K562 (cell line): ENCODE data around the gene SH3BP4. TPM values are rescaled to one million over a fixed set of nuclear protein-coding genes. Genes with fewer than 3 reads are reported as not detected.

ENCODE experiments used
- ATAC-seq: fragments of 200-7000 bp; cut with Tn5 transposase; 3 replicates; pipeline ENCODE4 v1.9.1; 2020; ENCODE audit warnings: moderate library complexity
- BruUV-seq: library from RNA; stranded (reverse); fragments of 400-500 nt; replicated peaks from 2 replicates; lab custom pipeline; 2021; lab: Mats Ljungman, UMichigan
- CTCF ChIA-PET: fragments of 300-600 bp; formaldehyde crosslinking; extraction: SDS; loops from one replicate; lab custom pipeline; 2021; ENCODE audit warnings: low intra/inter-chr PET ratio; lab: Yijun Ruan, JAX
- POLR2A ChIA-PET: fragments of 300-600, 350-650 bp; sonication (Branson Sonifier 250); formaldehyde crosslinking; extraction: SDS; loops from one replicate; lab custom pipeline; 2021; ENCODE audit warnings: antibody characterized with exemption, inconsistent platforms; lab: Yijun Ruan, JAX
- DNase-seq, 4 experiments: peaks; one replicate each; pipeline versions ENCODE4 v3.0.0 to v3.0.0-alpha.2; 2011 to 2018; ENCODE audit warnings: low spot score in 3 of 4, mixed read lengths in 3 of 4; ENCODE audit errors: extremely low read depth in 1 of 4
- FAIRE-seq: peaks from 2 replicates; lab custom pipeline; 2011; peaks lifted over from hg19 to GRCh38; lab: Jason Lieb, UNC
- H2AFZ ChIP-seq: 2 replicates; pipeline ENCODE4 v1.6.0; 2011; ENCODE audit warnings: low read depth, low read length, control low read depth, inconsistent platforms
- H3K27ac ChIP-seq: fragments of 200-600 bp; 3 replicates; pipeline ENCODE4 v1.8.0; 2011; ENCODE audit warnings: low read depth, mild to moderate bottlenecking, control low read depth, inconsistent platforms, low read length, moderate library complexity, mixed read lengths; ENCODE audit errors: extremely low read depth
- H3K27me3 ChIP-seq, 2 experiments: fragments of 300-600 bp in 1 of 2; 2 replicates in 1 of 2; 3 replicates in 1 of 2; pipeline versions ENCODE4 v1.6.0 to v1.8.0; 2011; ENCODE audit warnings: inconsistent platforms in 2 of 2, low read length in 2 of 2, mild to moderate bottlenecking in 1 of 2, mixed read lengths in 1 of 2, moderate library complexity in 1 of 2; ENCODE audit not compliant: control insufficient read depth in 2 of 2, insufficient read depth in 2 of 2
- H3K36me3 ChIP-seq: fragments of 300-600 bp; 3 replicates; pipeline ENCODE4 v1.8.0; 2011; ENCODE audit warnings: mild to moderate bottlenecking, low read length, inconsistent platforms; ENCODE audit not compliant: control insufficient read depth, insufficient read depth
- H3K4me1 ChIP-seq, 2 experiments: fragments of 200-600 bp in 1 of 2; replicated peaks in 1 of 2; 2 replicates in 1 of 2; 3 replicates in 1 of 2; pipeline versions ENCODE4 v1.5.1 to v1.8.0; 2011; ENCODE audit warnings: inconsistent platforms in 2 of 2, low read length in 2 of 2, mild to moderate bottlenecking in 1 of 2, mixed read lengths in 1 of 2, moderate library complexity in 1 of 2; ENCODE audit not compliant: control insufficient read depth in 2 of 2, insufficient read depth in 2 of 2
- H3K4me2 ChIP-seq: 2 replicates; pipeline ENCODE4 v1.6.1; 2011; ENCODE audit warnings: low read length, control low read depth, inconsistent platforms, mixed read lengths; ENCODE audit not compliant: insufficient read depth
- H3K4me3 ChIP-seq: fragments of 200-600 bp; sonication (generic), shearing (Covaris generic); 2 replicates; pipeline ENCODE4 v1.5.1; 2016; ENCODE audit warnings: control low read depth, inconsistent platforms
- H3K79me2 ChIP-seq: fragments of 200-600 bp; 3 replicates; pipeline ENCODE4 v1.8.0; 2011; ENCODE audit warnings: low read length, inconsistent platforms; ENCODE audit not compliant: control insufficient read depth, insufficient read depth
- H3K9ac ChIP-seq, 2 experiments: 2 replicates each; pipeline versions ENCODE4 v1.6.0 to v1.6.1; 2011; ENCODE audit warnings: low read depth in 2 of 2, low read length in 2 of 2, control low read depth in 1 of 2, inconsistent platforms in 1 of 2, mild to moderate bottlenecking in 1 of 2, mixed read lengths in 1 of 2; ENCODE audit not compliant: insufficient read depth in 1 of 2
- H3K9me1 ChIP-seq: one replicate; pipeline ENCODE4 v1.6.0; 2011; ENCODE audit warnings: inconsistent platforms, mild to moderate bottlenecking, low read length, moderate library complexity; ENCODE audit not compliant: control insufficient read depth, insufficient read depth
- H3K9me3 ChIP-seq: replicated peaks from 2 replicates; pipeline ENCODE4 v1.5.1; 2011; ENCODE audit warnings: low read depth, low read length, inconsistent platforms; ENCODE audit not compliant: control insufficient read depth, insufficient read depth
- H4K20me1 ChIP-seq: replicated peaks from 2 replicates; pipeline ENCODE4 v1.6.1; 2011; ENCODE audit warnings: low read length, inconsistent platforms, mixed read lengths; ENCODE audit not compliant: control insufficient read depth, insufficient read depth
- CBX8 ChIP-seq: fragments of 200-600 bp; sonication (generic); IDR thresholded peaks from 2 replicates; pipeline ENCODE4 v1.6.1; 2012; ENCODE audit warnings: borderline replicate concordance, mixed run types, low read depth, mild to moderate bottlenecking, moderate library complexity, mixed read lengths, low read length, control low read depth, inconsistent platforms; ENCODE audit not compliant: poor library complexity, severe bottlenecking; ENCODE audit errors: extremely low read depth
- HDAC2 ChIP-seq: fragments of 450-650 bp; IDR thresholded peaks from 2 replicates; pipeline ENCODE4 v1.6.1; 2016; ENCODE audit warnings: mild to moderate bottlenecking
- JUNB ChIP-seq: fragments of 450-650 bp; formaldehyde crosslinking; conservative IDR thresholded peaks from 2 replicates; pipeline ENCODE4 v1.4.0; 2020; ENCODE audit warnings: mild to moderate bottlenecking
- MNT ChIP-seq, 2 experiments: fragments of 450-650 bp; conservative IDR thresholded peaks; 2 replicates each; pipeline ENCODE4 v1.6.1; 2017; ENCODE audit warnings: mild to moderate bottlenecking in 2 of 2, moderate library complexity in 2 of 2
- NR2C2 ChIP-seq, 2 experiments: fragments of 200-800 bp in 1 of 2; sonication (Bioruptor generic) in 1 of 2; sonication (generic) in 1 of 2; formaldehyde crosslinking in 1 of 2; IDR thresholded peaks; 2 replicates each; pipeline versions ENCODE4 v1.6.1 to v1.8.0; 2016 to 2022; ENCODE audit warnings: mild to moderate bottlenecking in 1 of 2, missing compliant biosample characterization in 1 of 2, missing genetic modification characterization in 1 of 2, missing genetic modification reagents in 1 of 2
- SAP30 ChIP-seq: fragments of 200-600 bp; sonication (generic); IDR thresholded peaks from 2 replicates; pipeline ENCODE4 v1.6.1; 2012; ENCODE audit warnings: borderline replicate concordance, low read depth, mild to moderate bottlenecking, moderate library complexity, low read length, control low read depth, inconsistent platforms; ENCODE audit not compliant: insufficient read depth, poor library complexity, severe bottlenecking
- SLC30A9 ChIP-seq: fragments of 250-450 bp; sonication (Bioruptor Pico); IDR thresholded peaks from 2 replicates; pipeline ENCODE4 v1.8.0; 2022; ENCODE audit warnings: mild to moderate bottlenecking, moderate library complexity
- SRSF9 ChIP-seq: fragments of 200-400 bp; formaldehyde crosslinking; IDR thresholded peaks from 2 replicates; pipeline ENCODE4 v1.6.1; 2017; ENCODE audit warnings: low read depth, low read length, borderline replicate concordance
- TEAD2 ChIP-seq: fragments of 450-650 bp; IDR thresholded peaks from 2 replicates; pipeline ENCODE4 v1.6.1; 2016; ENCODE audit warnings: missing genetic modification characterization, control low read depth, missing compliant biosample characterization
- TFAP4 ChIP-seq: sonication (generic); formaldehyde crosslinking; IDR thresholded peaks from 2 replicates; pipeline ENCODE4 v1.8.0; 2022; ENCODE audit warnings: missing genetic modification reagents, mild to moderate bottlenecking, moderate library complexity, borderline replicate concordance
- THAP7 ChIP-seq: fragments of 250-450 bp; sonication (Bioruptor Pico); IDR thresholded peaks from 2 replicates; pipeline ENCODE4 v1.5.0; 2021
- THRA ChIP-seq: fragments of 450-650 bp; IDR thresholded peaks from 2 replicates; pipeline ENCODE4 v1.6.1; 2017; ENCODE audit warnings: mild to moderate bottlenecking, moderate library complexity
- TRIM24 ChIP-seq, 2 experiments: fragments of 450-650 bp; IDR thresholded peaks; 2 replicates each; pipeline ENCODE4 v1.6.1; 2016
- WGBS: fragments of 100-300 bp; shearing (Covaris generic); methylation state at CpG from one replicate; pipeline ENCODE4 v1.1.6; 2016; ENCODE audit warnings: low coverage, mixed read lengths; ENCODE audit not compliant: insufficient coverage; ENCODE audit errors: missing lambda C conversion rate; 5-methylcytosine and 5-hydroxymethylcytosine counted together
- in situ Hi-C: fragments of 300-500 bp; cut with MboI; formaldehyde crosslinking; loops from 4 replicates; pipeline ENCODE4 v1.15.0; 2018; ENCODE audit warnings: inconsistent platforms, mixed read lengths
- intact Hi-C: fragments of 100-400 bp; cut with micrococcal nuclease; formaldehyde crosslinking; loops from 2 replicates; pipeline ENCODE4 v1.14.2; 2022
- polyA plus RNA-seq, 8 experiments: library from polyadenylated mRNA; depleted of rRNA in 4 of 8; stranded (reverse) in 5 of 8; unstranded in 3 of 8; fragments of >200 nt; fragmentation: Nextera tagmentation in 2 of 8; fragmentation: Illumina TruSeq in 1 of 8; extraction: Ambion mirVana in 2 of 8; extraction: Trizol in 1 of 8; gene quantifications; 2 replicates each; pipeline versions ENCODE4 v1.2.1 to v1.2.3, GENCODE V29; 2011 to 2014; ENCODE audit warnings: inconsistent platforms in 1 of 8, missing spikeins in 1 of 8
- total RNA-seq, 7 experiments: library from RNA; depleted of rRNA in 6 of 7; stranded (reverse); fragments of >200 nt in 6 of 7; fragmentation: Illumina TruSeq in 2 of 7; extraction: Trizol in 2 of 7; gene quantifications; 2 replicates each; pipeline versions ENCODE4 v1.2.1 to v1.2.3, GENCODE V29; 2011 to 2021; ENCODE audit warnings: low replicate concordance in 1 of 7
- TF ChIP-seq, protein P1 (sequence below): sonication (generic); formaldehyde crosslinking; IDR thresholded peaks from 2 replicates; pipeline ENCODE4 v1.8.1; 2023; ENCODE audit warnings: mild to moderate bottlenecking, missing genetic modification reagents

SH3BP4 gene
- total and polyA plus RNA-seq, 9 of the 15 experiments (the other 6 are each of a cell fraction or from before 2014, with no cell fraction given), result 0.03 to 0.28 (median 0.27) TPM; not detected in 6

DNA sequence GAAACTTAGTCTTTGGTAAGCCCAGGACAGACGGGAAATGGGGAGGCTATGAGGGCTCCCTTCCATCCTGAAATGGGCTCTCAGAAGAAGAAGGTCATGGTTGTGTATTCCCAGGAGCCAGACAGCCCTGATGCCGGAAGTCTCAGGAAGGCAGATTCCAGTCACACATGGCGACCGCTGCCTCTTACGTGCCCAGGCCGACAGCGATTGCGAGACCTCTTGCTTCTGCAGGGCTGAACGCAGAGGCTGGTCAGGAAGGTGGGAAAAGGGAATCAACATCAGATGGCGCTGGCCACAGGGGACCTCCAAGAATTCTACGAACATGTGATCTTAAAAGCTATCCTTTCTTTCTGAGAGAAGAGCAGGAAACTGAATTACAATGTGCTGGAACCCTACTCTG, 22.8 kb upstream of the SH3BP4 start:
- H3K4me3 ChIP-seq, result no peak overlapping the region
- intact Hi-C loops, result no loop called here
- in situ Hi-C loops, result no loop called here
- H3K9me1 ChIP-seq, result no peaks in the 10 kb centered on the region
- H3K9ac ChIP-seq, result no peak overlapping the region
- no peak for ATAC-seq
- peaks cover 0 to 16% of the 10 kb centered on the region in 2 experiments; a peak in 2 of 5 replicates for H3K27me3 ChIP-seq
- POLR2A ChIA-PET, result interaction anchor here (0.6 kb wide), 1 partner anchor 127 kb away, joined by 3 read pairs; no protein-coding TSS in a partner anchor
- CTCF ChIA-PET, result no interaction called here
- H3K4me2 ChIP-seq, result no peak overlapping the region
- no peaks in the 10 kb centered on the region for H3K79me2 ChIP-seq
- WGBS, result 1% methylated on average over 10 of the region's 11 CpGs
- no peaks in the 10 kb centered on the region for H3K9me3 ChIP-seq
- TF ChIP-seq NR2C2 (CRISPR knock-in tag; IDR thresholded peaks at IDR 0.05), result no peak
- TF ChIP-seq NR2C2 (tag; IDR thresholded peaks at IDR 0.05), result no peak
- TF ChIP-seq THRA, result no peak
- no peak for TF ChIP-seq SRSF9
- TF ChIP-seq SLC30A9, result no peak
- no peak for TF ChIP-seq TEAD2
- no peak for TF ChIP-seq HDAC2
- no peak for TF ChIP-seq SAP30
- TF ChIP-seq MNT (conservative IDR thresholded peaks at IDR 0.05), result no peak
- no peak for TF ChIP-seq TFAP4
- TF ChIP-seq JUNB (CRISPR knock-in tag), result no peak
- TF ChIP-seq, protein P1, sequence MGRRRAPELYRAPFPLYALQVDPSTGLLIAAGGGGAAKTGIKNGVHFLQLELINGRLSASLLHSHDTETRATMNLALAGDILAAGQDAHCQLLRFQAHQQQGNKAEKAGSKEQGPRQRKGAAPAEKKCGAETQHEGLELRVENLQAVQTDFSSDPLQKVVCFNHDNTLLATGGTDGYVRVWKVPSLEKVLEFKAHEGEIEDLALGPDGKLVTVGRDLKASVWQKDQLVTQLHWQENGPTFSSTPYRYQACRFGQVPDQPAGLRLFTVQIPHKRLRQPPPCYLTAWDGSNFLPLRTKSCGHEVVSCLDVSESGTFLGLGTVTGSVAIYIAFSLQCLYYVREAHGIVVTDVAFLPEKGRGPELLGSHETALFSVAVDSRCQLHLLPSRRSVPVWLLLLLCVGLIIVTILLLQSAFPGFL (CRISPR knock-in tag), result no peak
- no peak for TF ChIP-seq CBX8
- TF ChIP-seq THAP7, result no peak
- TF ChIP-seq TRIM24 (IDR thresholded peaks at IDR 0.05), result no peak
- no peaks in the 10 kb centered on the region for H3K4me1 ChIP-seq
- H3K36me3 ChIP-seq, result no peaks in the 10 kb centered on the region
- no peak for FAIRE-seq
- H4K20me1 ChIP-seq, result no peaks in the 10 kb centered on the region
- DNase-seq, result no peak
- BruUV-seq, result no TSS peak
- H3K27ac ChIP-seq, result no peak overlapping the region
- no peak overlapping the region for H2AFZ ChIP-seq
